Skeletal muscle tissue (tissue), 4 donors: Measurements from ENCODE around the gene HAX1. TPM values are rescaled to one million over a fixed set of nuclear protein-coding genes. Genes with fewer than 3 reads are reported as not detected.
"Not testable (repeated sequence)": the region's sequence is repeated elsewhere in the genome, so short reads cannot be mapped to it uniquely, and the experiment has no call there.

Experiments
- H3K27ac ChIP-seq: one replicate; pipeline ENCODE4 v1.7.0; 2013; ENCODE audit warnings: mild to moderate bottlenecking, low read depth, low read length, inconsistent platforms
- H3K27me3 ChIP-seq, 3 donors: one replicate each; pipeline ENCODE4 v1.7.0; 2013; ENCODE audit warnings: low read length in 3 of 3; ENCODE audit not compliant: control insufficient read depth in 3 of 3, insufficient read depth in 3 of 3
- H3K36me3 ChIP-seq, 3 donors: one replicate each; pipeline ENCODE4 v1.7.0; 2013; ENCODE audit warnings: low read length in 3 of 3; ENCODE audit not compliant: control insufficient read depth in 3 of 3, insufficient read depth in 3 of 3
- H3K4me1 ChIP-seq, 3 donors: one replicate each; pipeline ENCODE4 v1.7.0; 2013; ENCODE audit warnings: low read length in 3 of 3, mild to moderate bottlenecking in 3 of 3; ENCODE audit not compliant: control insufficient read depth in 3 of 3, insufficient read depth in 3 of 3
- H3K4me3 ChIP-seq, 3 donors: one replicate each; pipeline ENCODE4 v1.7.0; 2013; ENCODE audit warnings: low read length in 3 of 3
- H3K9ac ChIP-seq, 3 donors: one replicate each; pipeline ENCODE4 v1.7.0; 2013; ENCODE audit warnings: low read length in 3 of 3, mild to moderate bottlenecking in 3 of 3, moderate library complexity in 2 of 3, low read depth in 1 of 3
- H3K9me3 ChIP-seq, 3 donors: one replicate each; pipeline ENCODE4 v1.7.0; 2013; ENCODE audit warnings: low read length in 3 of 3; ENCODE audit not compliant: control insufficient read depth in 3 of 3
- total RNA-seq: library from RNA; depleted of rRNA; stranded (reverse); fragments of >200 nt; gene quantifications from one replicate; pipeline ENCODE4 v1.2.3, GENCODE V29; 2014
- donor health status: Osteomylitis.

The HAX1 gene
- total RNA-seq, 1 donor from 2014 or later, result 98.6 TPM

DNA sequence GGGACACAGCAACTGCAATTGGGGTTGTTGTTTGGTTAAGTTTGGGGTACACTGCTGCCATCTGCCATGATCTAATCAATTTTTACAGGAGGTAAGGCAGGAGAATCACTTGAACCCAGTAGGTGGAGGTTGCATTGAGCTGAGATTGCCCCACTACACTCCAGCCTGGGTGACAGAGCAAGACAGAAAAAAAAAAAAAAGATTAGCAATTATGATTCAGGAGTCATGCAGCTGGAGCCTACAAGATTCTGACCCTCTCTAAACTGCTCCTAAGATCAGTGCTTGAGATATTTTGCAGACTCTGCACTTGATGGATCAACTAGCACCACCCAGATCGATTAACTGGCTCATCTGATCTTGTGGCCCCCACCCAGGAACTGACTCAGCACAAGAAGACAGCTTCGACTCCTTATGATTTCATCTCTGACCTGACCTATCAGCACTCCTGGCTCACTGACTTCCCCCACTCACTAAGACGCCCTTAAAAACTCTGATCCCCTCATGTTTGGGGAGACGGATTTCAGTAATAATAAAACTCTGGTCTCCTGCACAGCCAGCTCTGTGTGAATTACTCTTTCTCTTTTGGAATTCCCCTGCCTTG lies 35.3 kb downstream of the HAX1 start:
- not testable (repeated sequence) for H3K36me3 ChIP-seq, H3K4me3 ChIP-seq, H3K27me3 ChIP-seq, H3K4me1 ChIP-seq, H3K27ac ChIP-seq, H3K9me3 ChIP-seq, H3K9ac ChIP-seq

DNA sequence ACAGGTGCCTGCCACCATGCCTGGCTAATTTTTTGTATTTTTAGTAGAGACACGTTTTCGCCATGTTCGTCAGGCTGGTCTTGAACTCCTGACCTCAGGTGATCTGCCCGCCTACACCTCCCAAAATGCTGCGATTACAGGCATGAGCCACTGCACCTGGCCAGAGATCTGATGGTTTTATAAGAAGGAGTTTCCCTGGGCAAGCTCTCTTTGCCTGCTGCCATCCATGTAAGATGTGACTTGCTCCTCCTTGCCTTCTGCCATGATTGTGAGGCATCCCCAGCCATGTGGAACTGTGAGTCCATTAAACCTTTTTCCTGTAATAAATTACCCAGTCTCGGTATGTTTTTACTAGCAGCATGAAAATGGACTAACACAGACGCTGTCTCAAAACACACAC lies 36.7 kb downstream of the HAX1 start:
- H3K36me3 ChIP-seq, H3K9ac ChIP-seq, H3K27me3 ChIP-seq, H3K4me3 ChIP-seq, H3K27ac ChIP-seq, H3K9me3 ChIP-seq, H3K4me1 ChIP-seq: not testable (repeated sequence)

DNA sequence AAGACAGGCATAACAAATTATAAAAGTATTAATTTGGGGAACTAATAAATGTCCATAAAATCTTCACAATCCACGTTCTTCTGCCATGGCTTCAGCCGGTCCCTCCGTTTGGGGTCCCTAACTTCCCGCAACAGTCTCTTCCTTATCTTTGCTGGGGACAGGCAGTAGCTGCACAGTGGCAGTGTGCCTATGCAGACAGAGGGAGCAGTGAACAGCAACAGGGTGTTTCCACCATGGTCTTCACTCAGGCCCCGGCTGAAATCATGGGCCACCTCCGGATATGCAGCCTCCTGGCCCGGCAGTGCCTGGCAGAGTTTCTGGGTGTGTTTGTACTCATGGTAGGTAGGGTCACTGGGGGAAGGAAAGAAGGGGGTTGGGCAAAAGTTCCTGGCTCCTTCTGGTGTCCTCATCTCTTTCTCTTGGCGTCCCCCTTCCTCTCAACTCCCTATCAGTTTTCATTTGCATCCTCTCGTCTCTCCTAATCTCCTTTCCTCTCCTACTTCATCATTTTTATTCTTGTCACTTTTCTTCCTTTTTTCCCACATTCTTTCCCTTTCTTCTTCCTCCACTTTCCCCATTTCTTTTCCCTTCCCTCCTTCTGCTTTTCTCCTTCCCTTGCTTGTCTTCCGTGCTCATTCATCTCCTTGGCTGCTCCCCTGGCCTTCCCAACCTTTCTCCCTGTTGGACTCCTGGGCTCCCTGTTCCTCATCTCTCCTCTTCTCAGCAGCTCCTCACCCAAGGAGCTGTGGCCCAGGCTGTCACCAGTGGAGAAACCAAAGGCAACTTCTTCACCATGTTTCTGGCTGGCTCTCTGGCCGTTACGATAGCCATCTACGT lies 40.0 kb downstream of the HAX1 start:
- not testable (repeated sequence) for H3K27me3 ChIP-seq, H3K9ac ChIP-seq, H3K4me3 ChIP-seq, H3K36me3 ChIP-seq, H3K9me3 ChIP-seq, H3K27ac ChIP-seq, H3K4me1 ChIP-seq

DNA sequence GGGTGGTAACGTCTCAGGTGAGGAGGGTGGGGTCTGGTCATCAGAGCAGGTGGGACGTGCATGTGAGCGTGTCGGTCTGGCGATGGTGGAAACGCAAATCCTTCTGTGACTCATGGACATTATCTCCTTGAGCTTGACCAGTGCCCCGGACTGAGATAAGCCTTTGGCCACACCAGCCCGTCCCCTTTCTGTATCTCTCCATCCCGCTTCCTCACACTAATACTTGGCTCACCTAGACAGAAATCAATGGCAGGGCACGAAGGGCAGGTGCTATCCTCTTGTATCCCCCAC lies 40.6 kb downstream of the HAX1 start:
- H3K36me3 ChIP-seq, result no peaks in the 10 kb centered on the region
- no peak overlapping the region for H3K27ac ChIP-seq
- no peaks in the 10 kb centered on the region for H3K4me1 ChIP-seq
- no peaks in the 10 kb centered on the region for H3K27me3 ChIP-seq
- H3K9me3 ChIP-seq, result peaks cover 0 to 3% (median 0%) of the 10 kb centered on the region in 3 donors
- H3K9ac ChIP-seq, result no peak overlapping the region
- no peak overlapping the region for H3K4me3 ChIP-seq

DNA sequence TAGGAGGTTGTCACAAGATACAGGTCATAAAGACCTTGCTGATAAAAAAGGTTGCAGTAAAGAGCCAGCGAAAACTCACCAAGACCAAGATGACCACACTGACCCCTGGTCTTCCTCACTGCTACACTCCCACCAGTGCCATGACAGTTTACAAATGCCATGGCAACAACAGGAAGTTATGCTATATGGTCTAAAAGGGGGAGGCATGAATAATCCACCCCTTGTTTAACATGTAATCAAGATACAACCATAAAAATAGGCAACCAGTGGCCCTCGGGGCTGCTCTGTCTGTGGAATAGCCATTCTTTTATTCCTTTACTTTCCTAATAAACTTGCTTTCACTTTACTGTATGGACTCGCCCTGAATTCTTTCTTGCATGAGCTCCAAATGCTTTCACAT lies 41.8 kb downstream of the HAX1 start:
- H3K27ac ChIP-seq, H3K9me3 ChIP-seq, H3K36me3 ChIP-seq, H3K9ac ChIP-seq, H3K4me1 ChIP-seq, H3K4me3 ChIP-seq, H3K27me3 ChIP-seq: not testable (repeated sequence)

DNA sequence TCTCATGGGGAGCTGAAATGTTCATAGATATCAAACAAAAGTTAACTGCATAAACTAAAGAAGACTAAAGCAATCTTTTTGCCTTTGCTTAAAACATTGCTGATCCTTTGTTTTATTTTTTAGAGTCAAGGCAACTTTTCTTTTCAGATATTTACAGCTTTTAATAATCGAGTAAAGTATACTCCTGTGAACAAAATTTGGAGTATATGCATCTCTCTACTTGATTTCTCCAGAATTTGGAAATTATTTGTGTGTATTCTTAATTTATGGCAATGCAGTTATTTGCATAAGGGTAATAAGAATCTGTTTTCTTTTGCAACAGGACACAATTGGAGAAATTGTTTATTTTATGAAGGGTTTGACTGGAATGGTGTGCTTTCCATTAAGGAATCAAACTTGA lies 44.3 kb downstream of the HAX1 start:
- H3K27ac ChIP-seq, result no peak overlapping the region
- peaks cover 0 to 3% (median 0%) of the 10 kb centered on the region in 3 donors for H3K9me3 ChIP-seq
- no peak overlapping the region for H3K9ac ChIP-seq
- H3K4me3 ChIP-seq, result no peak overlapping the region
- H3K36me3 ChIP-seq, result no peaks in the 10 kb centered on the region
- H3K27me3 ChIP-seq, result peaks cover 0 to 5% (median 2%) of the 10 kb centered on the region in 3 donors
- no peaks in the 10 kb centered on the region for H3K4me1 ChIP-seq

DNA sequence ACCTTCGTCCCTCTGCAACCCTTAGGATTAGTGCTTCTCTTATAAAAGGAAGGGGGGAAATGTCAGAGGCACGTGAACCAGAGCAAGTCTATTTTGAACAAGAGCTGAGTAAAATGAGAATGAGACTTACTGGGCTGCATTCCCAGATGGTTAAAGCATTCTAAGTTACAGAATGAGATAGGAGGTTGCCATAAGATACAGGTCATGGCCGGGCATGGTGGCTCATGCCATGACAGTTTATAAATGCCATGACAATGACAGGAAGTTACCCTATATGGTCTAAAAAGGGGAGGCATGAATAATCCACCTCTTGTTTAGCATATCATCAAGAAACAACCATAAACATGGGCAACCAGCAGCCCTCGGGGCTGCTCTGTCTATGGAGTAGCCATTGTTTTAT lies 46.0 kb downstream of the HAX1 start:
- no peak overlapping the region for H3K27ac ChIP-seq
- H3K4me3 ChIP-seq, result no peak overlapping the region
- no peaks in the 10 kb centered on the region for H3K4me1 ChIP-seq
- peaks cover 0 to 3% (median 0%) of the 10 kb centered on the region in 3 donors for H3K9me3 ChIP-seq
- no peaks in the 10 kb centered on the region for H3K36me3 ChIP-seq
- H3K27me3 ChIP-seq, result peaks cover 6 to 13% (median 12%) of the 10 kb centered on the region in 3 donors
- H3K9ac ChIP-seq, result no peak overlapping the region

DNA sequence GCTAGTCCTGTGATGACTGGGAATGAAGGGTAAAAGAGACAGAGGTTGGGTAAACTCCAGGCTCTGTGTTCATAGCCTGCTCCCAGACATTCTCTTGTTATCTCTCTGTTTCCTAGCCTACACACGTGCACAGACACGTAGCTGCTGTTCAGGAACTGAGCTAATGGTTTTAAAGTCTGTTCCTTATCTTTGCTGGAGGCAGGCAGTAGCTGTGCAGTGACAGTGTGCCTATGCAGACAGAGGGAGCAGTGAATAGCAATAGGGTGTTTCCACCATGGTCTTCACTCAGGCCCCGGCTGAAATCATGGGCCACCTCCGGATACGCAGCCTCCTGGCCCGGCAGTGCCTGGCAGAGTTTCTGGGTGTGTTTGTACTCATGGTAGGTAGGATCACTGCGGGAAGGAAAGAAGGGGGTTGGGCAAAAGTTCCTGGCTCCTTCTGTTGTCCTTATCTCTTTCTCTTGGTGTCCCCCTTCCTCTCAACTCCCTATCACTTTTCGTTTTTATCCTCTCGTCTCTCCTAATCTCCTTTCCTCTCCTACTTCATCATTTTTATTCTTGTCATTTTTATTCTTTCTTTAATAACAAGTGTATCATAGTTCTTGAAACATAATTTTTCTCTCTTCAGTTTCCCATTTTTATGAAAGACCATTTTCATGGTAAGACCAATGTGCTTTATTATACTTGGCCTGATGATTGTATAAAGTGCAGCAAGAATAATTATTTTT lies 48.6 kb downstream of the HAX1 start, which contains the start of gene AQP10:
AQP10 (plus strand) TSS at position 212 of the 727 bp plus-strand sequence; CDS start at position 275, 63 bp downstream.
- H3K27ac ChIP-seq, result no peak within 1 kb of the TSS
- H3K4me1 ChIP-seq, result peaks cover 4 to 10% (median 8%) of the 10 kb centered on the region in 3 donors
- peaks cover 6 to 29% (median 29%) of the 10 kb centered on the region in 3 donors for H3K27me3 ChIP-seq
- no peak within 1 kb of the TSS for H3K4me3 ChIP-seq
- no peak within 1 kb of the TSS for H3K9ac ChIP-seq
- peaks cover 0 to 3% (median 0%) of the 10 kb centered on the region in 3 donors for H3K9me3 ChIP-seq
- H3K36me3 ChIP-seq, result no peaks in the 10 kb centered on the region

DNA sequence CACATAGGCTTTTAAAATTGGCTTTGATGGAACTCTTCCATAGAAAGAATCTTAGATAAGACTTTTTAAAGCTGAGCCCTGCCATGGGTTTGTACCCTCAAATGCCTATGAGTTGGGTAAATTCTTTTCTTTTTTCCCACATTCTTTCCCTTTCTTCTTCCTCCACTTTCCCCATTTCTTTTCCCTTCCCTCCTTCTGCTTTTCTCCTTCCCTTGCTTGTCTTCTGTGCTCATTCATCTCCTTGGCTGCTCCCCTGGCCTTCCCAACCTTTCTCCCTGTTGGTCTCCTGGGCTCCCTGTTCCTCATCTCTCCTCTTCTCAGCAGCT lies 49.1 kb downstream of the HAX1 start:
- not testable (repeated sequence) for H3K27ac ChIP-seq, H3K36me3 ChIP-seq, H3K9me3 ChIP-seq, H3K4me3 ChIP-seq, H3K9ac ChIP-seq
- peaks cover 10 to 15% (median 13%) of the 10 kb centered on the region in 3 donors for H3K4me1 ChIP-seq
- H3K27me3 ChIP-seq, result peaks cover 6 to 34% (median 33%) of the 10 kb centered on the region in 3 donors

DNA sequence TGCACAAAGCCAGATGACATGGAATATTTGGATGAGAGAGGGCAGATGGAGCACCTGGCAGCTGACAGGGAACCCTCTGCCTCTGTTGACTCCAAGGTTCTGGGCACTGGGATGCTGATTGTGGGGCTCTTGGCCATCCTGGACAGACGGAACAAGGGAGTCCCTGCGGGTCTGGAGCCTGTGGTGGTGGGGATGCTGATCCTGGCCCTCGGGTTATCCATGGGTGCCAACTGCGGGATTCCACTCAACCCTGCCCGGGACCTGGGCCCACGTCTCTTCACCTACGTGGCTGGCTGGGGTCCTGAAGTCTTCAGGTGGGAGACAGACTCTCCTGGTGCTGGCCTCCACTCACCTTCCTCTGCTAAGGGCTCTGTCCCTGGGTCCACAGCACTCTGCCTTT lies 51.1 kb downstream of the HAX1 start:
- Histone ChIP-seq H3K27ac (no peak overlapping the region), H3K9ac (no peak overlapping the region), H3K4me1 (peaks cover 27 to 31% (median 29%) of the 10 kb centered on the region in 3 donors), H3K27me3 (peaks cover 11 to 50% (median 41%) of the 10 kb centered on the region in 3 donors), H3K4me3 (no peak overlapping the region), H3K9me3 (no peaks in the 10 kb centered on the region), H3K36me3 (no peaks in the 10 kb centered on the region)
